HEK293 (cell line): ENCODE data around the gene ST6GALNAC1.

ENCODE experiments used
- BCL11A ChIP-seq: fragments of 450-650 bp; formaldehyde crosslinking; IDR thresholded peaks from 2 replicates; pipeline ENCODE4 v1.5.1; 2016; ENCODE audit warnings: low read depth, missing biosample characterization, missing genetic modification characterization
- HOXA7 ChIP-seq: sonication (generic); formaldehyde crosslinking; IDR thresholded peaks from 2 replicates; pipeline ENCODE4 v1.8.1; 2022; ENCODE audit warnings: missing genetic modification reagents, borderline replicate concordance
- HOXD13 ChIP-seq: sonication (generic); formaldehyde crosslinking; IDR thresholded peaks from 2 replicates; pipeline ENCODE4 v1.8.0; 2022; ENCODE audit warnings: missing genetic modification reagents, borderline replicate concordance
- RBAK ChIP-seq: fragments of 450-650 bp; formaldehyde crosslinking; IDR thresholded peaks from 2 replicates; pipeline ENCODE4 v1.5.1; 2016; ENCODE audit warnings: missing biosample characterization, missing genetic modification characterization
- TCF7L2 ChIP-seq: IDR thresholded peaks from 2 replicates; pipeline ENCODE4 v1.6.1; 2011; ENCODE audit warnings: low read depth, mild to moderate bottlenecking, inconsistent platforms, low read length, moderate library complexity, borderline replicate concordance
- ZFP41 ChIP-seq: fragments of 450-650 bp; formaldehyde crosslinking; IDR thresholded peaks from 2 replicates; pipeline ENCODE4 v1.5.1; 2016; ENCODE audit warnings: missing biosample characterization, missing genetic modification characterization, borderline replicate concordance
- ZNF132 ChIP-seq: fragments of 450-650 bp; formaldehyde crosslinking; IDR thresholded peaks from 2 replicates; pipeline ENCODE4 v1.5.1; 2017; ENCODE audit warnings: missing biosample characterization, missing genetic modification characterization, borderline replicate concordance
- ZNF140 ChIP-seq: fragments of 450-650 bp; formaldehyde crosslinking; IDR thresholded peaks from 2 replicates; pipeline ENCODE4 v1.5.1; 2016; ENCODE audit warnings: missing biosample characterization, missing genetic modification characterization
- ZNF184 ChIP-seq: fragments of 450-650 bp; IDR thresholded peaks from 2 replicates; pipeline ENCODE4 v1.5.1; 2018; ENCODE audit warnings: missing biosample characterization, mild to moderate bottlenecking, missing genetic modification characterization
- ZNF24 ChIP-seq: fragments of 450-650 bp; formaldehyde crosslinking; IDR thresholded peaks from 2 replicates; pipeline ENCODE4 v1.5.1; 2016; ENCODE audit warnings: missing biosample characterization, missing genetic modification characterization
- ZNF416 ChIP-seq: fragments of 450-650 bp; formaldehyde crosslinking; IDR thresholded peaks from 2 replicates; pipeline ENCODE4 v1.5.1; 2016; ENCODE audit warnings: missing biosample characterization, missing genetic modification characterization
- ZNF529 ChIP-seq: fragments of 450-650 bp; formaldehyde crosslinking; IDR thresholded peaks from 2 replicates; pipeline ENCODE4 v1.5.1; 2017; ENCODE audit warnings: missing genetic modification characterization, missing biosample characterization; ENCODE audit not compliant: insufficient replicate concordance
- ZNF558 ChIP-seq: fragments of 450-650 bp; formaldehyde crosslinking; IDR thresholded peaks from 2 replicates; pipeline ENCODE4 v1.5.1; 2016; ENCODE audit warnings: missing biosample characterization, missing genetic modification characterization
- ZNF585B ChIP-seq: fragments of 450-650 bp; formaldehyde crosslinking; IDR thresholded peaks from 2 replicates; pipeline ENCODE4 v1.5.1; 2016; ENCODE audit warnings: missing biosample characterization, missing genetic modification characterization
- ZNF623 ChIP-seq: fragments of 450-650 bp; formaldehyde crosslinking; IDR thresholded peaks from 2 replicates; pipeline ENCODE4 v1.5.1; 2016; ENCODE audit warnings: missing biosample characterization, missing genetic modification characterization
- ZNF629 ChIP-seq: fragments of 450-650 bp; formaldehyde crosslinking; IDR thresholded peaks from 2 replicates; pipeline ENCODE4 v1.5.1; 2017; ENCODE audit warnings: missing biosample characterization, missing genetic modification characterization
- ZNF654 ChIP-seq: fragments of 450-650 bp; formaldehyde crosslinking; IDR thresholded peaks from 2 replicates; pipeline ENCODE4 v1.5.1; 2016; ENCODE audit warnings: low read depth, missing biosample characterization, missing genetic modification characterization
- ZNF660 ChIP-seq: fragments of 450-650 bp; IDR thresholded peaks from 2 replicates; pipeline ENCODE4 v1.5.1; 2018; ENCODE audit warnings: missing biosample characterization, mild to moderate bottlenecking, missing genetic modification characterization
- ZNF76 ChIP-seq: fragments of 450-650 bp; formaldehyde crosslinking; IDR thresholded peaks from 2 replicates; pipeline ENCODE4; 2016; ENCODE audit warnings: low read depth, missing biosample characterization, missing genetic modification characterization, borderline replicate concordance
- ZNF768 ChIP-seq: fragments of 450-650 bp; formaldehyde crosslinking; IDR thresholded peaks from 2 replicates; pipeline ENCODE4 v1.5.1; 2018; ENCODE audit warnings: missing biosample characterization, mild to moderate bottlenecking, missing genetic modification characterization
- ZNF792 ChIP-seq: fragments of 450-650 bp; formaldehyde crosslinking; IDR thresholded peaks from 2 replicates; pipeline ENCODE4 v1.5.1; 2016; ENCODE audit warnings: missing biosample characterization, missing genetic modification characterization
- TF ChIP-seq, protein P1 (sequence below): sonication (generic); formaldehyde crosslinking; IDR thresholded peaks from 2 replicates; pipeline ENCODE4 v1.8.1; 2022; ENCODE audit warnings: mild to moderate bottlenecking, moderate library complexity, missing genetic modification reagents
- TF ChIP-seq, protein P2 (sequence below): fragments of 450-650 bp; formaldehyde crosslinking; IDR thresholded peaks from 2 replicates; pipeline ENCODE4 v1.5.1; 2016; ENCODE audit warnings: missing biosample characterization, missing genetic modification characterization
- TF ChIP-seq, protein P3 (sequence below): fragments of 450-650 bp; formaldehyde crosslinking; IDR thresholded peaks from 2 replicates; pipeline ENCODE4 v1.5.1; 2016; ENCODE audit warnings: missing biosample characterization, missing genetic modification characterization, borderline replicate concordance
- TF ChIP-seq, protein P4 (sequence below): fragments of 450-650 bp; formaldehyde crosslinking; conservative IDR thresholded peaks from 2 replicates; pipeline ENCODE4 v1.5.1; 2016; ENCODE audit warnings: low read depth, missing biosample characterization, missing genetic modification characterization
- TF ChIP-seq, protein P5 (sequence below): fragments of 450-650 bp; formaldehyde crosslinking; IDR thresholded peaks from 2 replicates; pipeline ENCODE4 v1.5.1; 2016; ENCODE audit warnings: missing biosample characterization, missing genetic modification characterization

The ST6GALNAC1 gene

DNA sequence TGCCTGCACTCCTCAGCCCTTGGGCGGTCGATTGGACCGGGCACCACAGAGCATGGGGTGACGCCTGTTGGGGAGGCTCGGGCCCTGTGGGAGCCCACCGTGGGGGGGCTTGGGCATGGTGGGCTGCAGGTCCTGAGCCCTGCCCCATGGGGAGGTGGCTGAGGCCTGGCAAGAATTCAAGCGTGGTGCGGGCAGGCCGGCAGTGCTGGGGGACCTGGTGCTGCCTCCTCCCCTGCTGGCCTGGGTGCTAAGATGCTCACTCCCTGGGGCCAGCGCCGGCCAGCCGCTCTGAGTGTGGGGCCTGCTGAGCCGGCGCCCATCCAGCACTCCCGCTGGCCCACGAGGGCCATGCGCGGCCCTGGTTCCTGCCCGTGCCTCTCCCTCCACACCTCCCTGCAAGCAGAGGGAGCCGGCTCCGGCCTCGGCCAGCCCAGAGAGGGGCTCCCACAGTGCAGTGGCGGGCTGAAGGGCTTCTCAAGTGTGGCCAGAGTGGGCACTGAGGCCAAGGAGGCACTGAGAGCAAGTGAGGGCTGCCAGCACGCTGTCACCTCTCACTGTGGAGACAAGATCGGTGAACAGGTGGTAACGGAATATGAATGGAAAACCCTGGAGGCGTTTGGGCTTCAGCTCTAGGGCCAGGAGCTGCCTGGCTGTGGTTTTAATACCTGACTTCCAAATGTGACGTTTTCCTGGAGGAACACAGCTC is 28.5 kb downstream of the ST6GALNAC1 start (continued):
- TF ChIP-seq ZNF132 (tag by site-specific recombination) (no peak), TCF7L2 (no peak), ZNF623 (tag by site-specific recombination) (no peak), HOXA7 (CRISPR knock-in tag) (no peak), ZNF629 (tag by site-specific recombination) (no peak), ZNF585B (tag by site-specific recombination) (no peak), ZNF768 (no peak), ZNF184 (tag by site-specific recombination) (0 out of 2 replicates have a peak, but pooled peaks have one; percentile 35), ZNF792 (no peak), RBAK (tag by site-specific recombination) (0 out of 2 replicates have a peak, but pooled peaks have one; percentile 59), ZNF660 (tag by site-specific recombination) (no peak), ZNF654 (tag by site-specific recombination) (no peak), ZNF140 (no peak), ZFP41 (tag by site-specific recombination) (no peak), BCL11A (tag by site-specific recombination) (no peak), ZNF416 (tag by site-specific recombination) (0 out of 2 replicates have a peak, but pooled peaks have one; percentile 49), ZNF558 (tag by site-specific recombination) (no peak), ZNF76 (tag by site-specific recombination) (no peak), ZNF24 (no peak), ZNF529 (tag by site-specific recombination) (peak; percentile 86), HOXD13 (CRISPR knock-in tag) (no peak)
- TF ChIP-seq, protein P1, sequence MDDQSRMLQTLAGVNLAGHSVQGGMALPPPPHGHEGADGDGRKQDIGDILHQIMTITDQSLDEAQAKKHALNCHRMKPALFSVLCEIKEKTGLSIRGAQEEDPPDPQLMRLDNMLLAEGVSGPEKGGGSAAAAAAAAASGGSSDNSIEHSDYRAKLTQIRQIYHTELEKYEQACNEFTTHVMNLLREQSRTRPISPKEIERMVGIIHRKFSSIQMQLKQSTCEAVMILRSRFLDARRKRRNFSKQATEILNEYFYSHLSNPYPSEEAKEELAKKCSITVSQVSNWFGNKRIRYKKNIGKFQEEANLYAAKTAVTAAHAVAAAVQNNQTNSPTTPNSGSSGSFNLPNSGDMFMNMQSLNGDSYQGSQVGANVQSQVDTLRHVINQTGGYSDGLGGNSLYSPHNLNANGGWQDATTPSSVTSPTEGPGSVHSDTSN (CRISPR knock-in tag), result no peak
- TF ChIP-seq, protein P2, sequence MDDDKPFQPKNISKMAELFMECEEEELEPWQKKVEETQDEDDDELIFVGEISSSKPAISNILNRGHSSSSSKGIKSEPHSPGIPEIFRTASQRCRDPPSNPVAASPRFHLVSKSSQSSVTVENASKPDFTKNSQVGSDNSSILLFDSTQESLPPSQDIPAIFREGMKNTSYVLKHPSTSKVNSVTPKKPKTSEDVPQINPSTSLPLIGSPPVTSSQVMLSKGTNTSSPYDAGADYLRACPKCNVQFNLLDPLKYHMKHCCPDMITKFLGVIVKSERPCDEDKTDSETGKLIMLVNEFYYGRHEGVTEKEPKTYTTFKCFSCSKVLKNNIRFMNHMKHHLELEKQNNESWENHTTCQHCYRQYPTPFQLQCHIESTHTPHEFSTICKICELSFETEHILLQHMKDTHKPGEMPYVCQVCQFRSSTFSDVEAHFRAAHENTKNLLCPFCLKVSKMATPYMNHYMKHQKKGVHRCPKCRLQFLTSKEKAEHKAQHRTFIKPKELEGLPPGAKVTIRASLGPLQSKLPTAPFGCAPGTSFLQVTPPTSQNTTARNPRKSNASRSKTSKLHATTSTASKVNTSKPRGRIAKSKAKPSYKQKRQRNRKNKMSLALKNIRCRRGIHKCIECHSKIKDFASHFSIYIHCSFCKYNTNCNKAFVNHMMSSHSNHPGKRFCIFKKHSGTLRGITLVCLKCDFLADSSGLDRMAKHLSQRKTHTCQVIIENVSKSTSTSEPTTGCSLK (tag by site-specific recombination), result no peak
- TF ChIP-seq, protein P3, sequence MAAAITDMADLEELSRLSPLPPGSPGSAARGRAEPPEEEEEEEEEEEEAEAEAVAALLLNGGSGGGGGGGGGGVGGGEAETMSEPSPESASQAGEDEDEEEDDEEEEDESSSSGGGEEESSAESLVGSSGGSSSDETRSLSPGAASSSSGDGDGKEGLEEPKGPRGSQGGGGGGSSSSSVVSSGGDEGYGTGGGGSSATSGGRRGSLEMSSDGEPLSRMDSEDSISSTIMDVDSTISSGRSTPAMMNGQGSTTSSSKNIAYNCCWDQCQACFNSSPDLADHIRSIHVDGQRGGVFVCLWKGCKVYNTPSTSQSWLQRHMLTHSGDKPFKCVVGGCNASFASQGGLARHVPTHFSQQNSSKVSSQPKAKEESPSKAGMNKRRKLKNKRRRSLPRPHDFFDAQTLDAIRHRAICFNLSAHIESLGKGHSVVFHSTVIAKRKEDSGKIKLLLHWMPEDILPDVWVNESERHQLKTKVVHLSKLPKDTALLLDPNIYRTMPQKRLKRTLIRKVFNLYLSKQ (tag by site-specific recombination), result no peak
- TF ChIP-seq, protein P4, sequence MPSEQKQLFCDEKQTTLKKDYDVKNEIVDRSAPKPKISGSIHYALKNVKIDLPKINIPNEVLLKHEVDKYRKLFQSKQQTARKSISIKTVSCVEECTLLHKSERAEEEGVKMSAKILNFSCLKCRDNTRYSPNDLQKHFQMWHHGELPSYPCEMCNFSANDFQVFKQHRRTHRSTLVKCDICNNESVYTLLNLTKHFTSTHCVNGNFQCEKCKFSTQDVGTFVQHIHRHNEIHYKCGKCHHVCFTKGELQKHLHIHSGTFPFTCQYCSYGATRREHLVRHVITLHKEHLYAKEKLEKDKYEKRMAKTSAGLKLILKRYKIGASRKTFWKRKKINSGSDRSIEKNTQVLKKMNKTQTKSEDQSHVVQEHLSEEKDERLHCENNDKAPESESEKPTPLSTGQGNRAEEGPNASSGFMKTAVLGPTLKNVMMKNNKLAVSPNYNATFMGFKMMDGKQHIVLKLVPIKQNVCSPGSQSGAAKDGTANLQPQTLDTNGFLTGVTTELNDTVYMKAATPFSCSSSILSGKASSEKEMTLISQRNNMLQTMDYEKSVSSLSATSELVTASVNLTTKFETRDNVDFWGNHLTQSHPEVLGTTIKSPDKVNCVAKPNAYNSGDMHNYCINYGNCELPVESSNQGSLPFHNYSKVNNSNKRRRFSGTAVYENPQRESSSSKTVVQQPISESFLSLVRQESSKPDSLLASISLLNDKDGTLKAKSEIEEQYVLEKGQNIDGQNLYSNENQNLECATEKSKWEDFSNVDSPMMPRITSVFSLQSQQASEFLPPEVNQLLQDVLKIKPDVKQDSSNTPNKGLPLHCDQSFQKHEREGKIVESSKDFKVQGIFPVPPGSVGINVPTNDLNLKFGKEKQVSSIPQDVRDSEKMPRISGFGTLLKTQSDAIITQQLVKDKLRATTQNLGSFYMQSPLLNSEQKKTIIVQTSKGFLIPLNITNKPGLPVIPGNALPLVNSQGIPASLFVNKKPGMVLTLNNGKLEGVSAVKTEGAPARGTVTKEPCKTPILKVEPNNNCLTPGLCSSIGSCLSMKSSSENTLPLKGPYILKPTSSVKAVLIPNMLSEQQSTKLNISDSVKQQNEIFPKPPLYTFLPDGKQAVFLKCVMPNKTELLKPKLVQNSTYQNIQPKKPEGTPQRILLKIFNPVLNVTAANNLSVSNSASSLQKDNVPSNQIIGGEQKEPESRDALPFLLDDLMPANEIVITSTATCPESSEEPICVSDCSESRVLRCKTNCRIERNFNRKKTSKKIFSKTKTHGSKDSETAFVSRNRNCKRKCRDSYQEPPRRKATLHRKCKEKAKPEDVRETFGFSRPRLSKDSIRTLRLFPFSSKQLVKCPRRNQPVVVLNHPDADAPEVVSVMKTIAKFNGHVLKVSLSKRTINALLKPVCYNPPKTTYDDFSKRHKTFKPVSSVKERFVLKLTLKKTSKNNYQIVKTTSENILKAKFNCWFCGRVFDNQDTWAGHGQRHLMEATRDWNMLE, result no peak
- TF ChIP-seq, protein P5, sequence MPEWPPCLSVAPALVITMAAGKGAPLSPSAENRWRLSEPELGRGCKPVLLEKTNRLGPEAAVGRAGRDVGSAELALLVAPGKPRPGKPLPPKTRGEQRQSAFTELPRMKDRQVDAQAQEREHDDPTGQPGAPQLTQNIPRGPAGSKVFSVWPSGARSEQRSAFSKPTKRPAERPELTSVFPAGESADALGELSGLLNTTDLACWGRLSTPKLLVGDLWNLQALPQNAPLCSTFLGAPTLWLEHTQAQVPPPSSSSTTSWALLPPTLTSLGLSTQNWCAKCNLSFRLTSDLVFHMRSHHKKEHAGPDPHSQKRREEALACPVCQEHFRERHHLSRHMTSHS (tag by site-specific recombination), result no peak
